Endothelial cell of umbilical vein (primary cell): ENCODE measurements around the gene TTC9B. TPM values are rescaled to one million over a fixed set of nuclear protein-coding genes. Genes with fewer than 3 reads are reported as not detected.

Source experiments
- BruUV-seq: library from RNA; stranded (reverse); fragments of 400-500 nt; replicated peaks from 2 replicates; lab custom pipeline; 2021; lab: Mats Ljungman, UMichigan
- CTCF ChIA-PET: fragments of 300-600, 350-600 bp; sonication (Branson Sonifier 250); formaldehyde crosslinking; loops from one replicate; lab custom pipeline; 2021; ENCODE audit warnings: antibody characterized with exemption, inconsistent platforms; lab: Charles Lee
- POLR2A ChIA-PET: fragments of 300-600, 350-600 bp; sonication (Branson Sonifier 250); formaldehyde crosslinking; loops from one replicate; lab custom pipeline; 2021; ENCODE audit warnings: antibody characterized with exemption, inconsistent platforms; lab: Charles Lee
- DNase-seq: peaks from one replicate; pipeline ENCODE4 v3.0.0-alpha.2; 2011; ENCODE audit warnings: low read depth, low spot score
- FAIRE-seq: peaks from 2 replicates; lab custom pipeline; 2011; peaks lifted over from hg19 to GRCh38; lab: Jason Lieb, UNC
- H2AFZ ChIP-seq: 2 replicates; pipeline ENCODE4 v1.6.0; 2012; ENCODE audit warnings: low read depth, low read length, control low read depth, inconsistent platforms
- H3K27ac ChIP-seq: 2 replicates; pipeline ENCODE4 v1.5.1; 2011; ENCODE audit warnings: low read depth, mild to moderate bottlenecking, control low read depth, low read length, moderate library complexity; ENCODE audit not compliant: insufficient read depth
- H3K27me3 ChIP-seq, 2 experiments: 2 replicates each; pipeline versions ENCODE4 v1.6.0 to v1.6.1; 2011; ENCODE audit warnings: low read length in 2 of 2, mixed read lengths in 1 of 2; ENCODE audit not compliant: control insufficient read depth in 2 of 2, insufficient read depth in 2 of 2
- H3K36me3 ChIP-seq, 2 experiments: 2 replicates in 1 of 2; 3 replicates in 1 of 2; pipeline ENCODE4 v1.5.1; 2011; ENCODE audit warnings: low read length in 2 of 2, mild to moderate bottlenecking in 1 of 2, moderate library complexity in 1 of 2; ENCODE audit not compliant: control insufficient read depth in 2 of 2, insufficient read depth in 2 of 2; ENCODE audit errors: extremely low read depth in 1 of 2
- H3K4me1 ChIP-seq: 3 replicates; pipeline ENCODE4 v1.5.1; 2011; ENCODE audit warnings: mild to moderate bottlenecking, low read length; ENCODE audit not compliant: control insufficient read depth, insufficient read depth; ENCODE audit errors: extremely low read depth
- H3K4me2 ChIP-seq: 2 replicates; pipeline ENCODE4 v1.6.1; 2011; ENCODE audit warnings: low read length, control low read depth, mixed read lengths; ENCODE audit not compliant: insufficient read depth
- H3K4me3 ChIP-seq, 3 experiments: fragments of 200-600 bp in 1 of 3; sonication (generic), shearing (Covaris generic) in 1 of 3; replicated peaks in 1 of 3; 2 replicates each; pipeline ENCODE4 v1.5.1; 2011 to 2016; ENCODE audit warnings: control low read depth in 3 of 3, low read length in 3 of 3, mild to moderate bottlenecking in 2 of 3, inconsistent platforms in 1 of 3, low read depth in 1 of 3, moderate library complexity in 1 of 3; ENCODE audit not compliant: insufficient read depth in 1 of 3
- H3K79me2 ChIP-seq: 2 replicates; pipeline ENCODE4 v1.6.0; 2012; ENCODE audit warnings: low read length, inconsistent platforms; ENCODE audit not compliant: control insufficient read depth, insufficient read depth
- H3K9ac ChIP-seq: replicated peaks from 2 replicates; pipeline ENCODE3; 2011; ENCODE audit warnings: low read length, control low read depth; ENCODE audit not compliant: insufficient read depth; ENCODE audit errors: extremely low read depth
- H3K9me1 ChIP-seq: replicated peaks from 3 replicates; pipeline ENCODE4 v1.6.0; 2011; ENCODE audit warnings: mild to moderate bottlenecking, low read length; ENCODE audit not compliant: control insufficient read depth, insufficient read depth; ENCODE audit errors: extremely low read depth
- H3K9me3 ChIP-seq: replicated peaks from 2 replicates; pipeline ENCODE4 v1.5.1; 2012; ENCODE audit warnings: low read length, inconsistent platforms; ENCODE audit not compliant: control insufficient read depth, insufficient read depth
- H4K20me1 ChIP-seq: replicated peaks from 2 replicates; pipeline ENCODE3; 2011; ENCODE audit warnings: mild to moderate bottlenecking, low read length; ENCODE audit not compliant: control insufficient read depth, insufficient read depth; ENCODE audit errors: extremely low read depth
- EZH2 ChIP-seq: IDR thresholded peaks from 2 replicates; pipeline ENCODE4 v1.6.1; 2012; ENCODE audit warnings: borderline replicate concordance, low read depth, mild to moderate bottlenecking, moderate library complexity, low read length, inconsistent platforms; ENCODE audit not compliant: severe bottlenecking
- FOS ChIP-seq: IDR thresholded peaks from 2 replicates; pipeline ENCODE4 v1.6.1; 2011; ENCODE audit warnings: mild to moderate bottlenecking, low read length, moderate library complexity, borderline replicate concordance; ENCODE audit not compliant: insufficient read depth
- JUN ChIP-seq: IDR thresholded peaks from 2 replicates; pipeline ENCODE4 v1.6.1; 2011; ENCODE audit warnings: borderline replicate concordance, low read depth; ENCODE audit not compliant: insufficient read length, insufficient read depth
- MAX ChIP-seq: IDR thresholded peaks from 2 replicates; pipeline ENCODE4 v1.6.1; 2011; ENCODE audit not compliant: insufficient read depth, insufficient read length
- MYC ChIP-seq: IDR thresholded peaks from one replicate; pipeline ENCODE4 v1.6.1; 2011; ENCODE audit warnings: mild to moderate bottlenecking, low read depth, low read length
- POLR2A ChIP-seq: IDR thresholded peaks from 2 replicates; pipeline ENCODE4 v1.6.1; 2012; ENCODE audit warnings: low read depth, mild to moderate bottlenecking, control low read depth, low read length
- POLR2AphosphoS5 ChIP-seq: IDR thresholded peaks from 2 replicates; pipeline ENCODE4 v1.6.1; 2012; ENCODE audit warnings: low read depth, mild to moderate bottlenecking, control low read depth, low read length, moderate library complexity; ENCODE audit not compliant: insufficient read depth
- dilution Hi-C: fragments of 300-500 bp; cut with MboI; formaldehyde crosslinking; loops from one replicate; pipeline ENCODE4 v1.15.0; 2019; ENCODE audit warnings: low sequenced_read_pairs; ENCODE audit not compliant: extremely low pct_ligation_motif_present
- intact Hi-C: fragments of 100-400 bp; cut with micrococcal nuclease; formaldehyde crosslinking; loops from one replicate; pipeline ENCODE4 v1.10.0; 2022
- polyA plus RNA-seq, 4 experiments: library from polyadenylated mRNA; depleted of rRNA in 3 of 4; stranded (reverse) in 3 of 4; unstranded in 1 of 4; fragments of >200 nt; gene quantifications; 2 replicates each; pipeline versions ENCODE4 v1.2.1 to v1.2.3, GENCODE V29; 2011 to 2012; ENCODE audit warnings: missing spikeins in 1 of 4
- total RNA-seq: library from RNA; stranded (reverse); gene quantifications from 2 replicates; pipeline ENCODE4 v1.2.3, GENCODE V29; 2021

Gene TTC9B
- total and polyA plus RNA-seq, 2 donors (not counting 3 experiments of a cell fraction or from before 2014, with no cell fraction given), result not detected

GRCh38 chr19:40257096-40257517, 38.9 kb upstream of the TTC9B start:
- FAIRE-seq (no peak), DNase-seq (no peak)
- Histone ChIP-seq H3K27me3 (no peaks in the 10 kb centered on the region), H3K79me2 (peaks cover 24% of the 10 kb centered on the region), H3K4me1 (no peaks in the 10 kb centered on the region), H3K36me3 (peaks cover 12 to 24% of the 10 kb centered on the region in 2 experiments), H3K9ac (no peak overlapping the region), H2AFZ (no peak overlapping the region), H3K4me2 (no peak overlapping the region), H3K9me1 (no peaks in the 10 kb centered on the region), H3K4me3 (no peak overlapping the region), H3K27ac (no peak overlapping the region), H4K20me1 (peaks cover 3% of the 10 kb centered on the region), H3K9me3 (no peaks in the 10 kb centered on the region)
- CTCF ChIA-PET, result interaction anchor here (1.3 kb wide), 1 partner anchor 8 kb away, joined by 4 read pairs; no protein-coding TSS in a partner anchor
- intact Hi-C loops, result no loop called here
- dilution Hi-C loops, result no loop called here
- POLR2A ChIA-PET, result no interaction called here
- BruUV-seq, result no TSS peak
- TF ChIP-seq POLR2AphosphoS5, result no peak
- no peak for TF ChIP-seq POLR2A
- TF ChIP-seq FOS, result no peak
- TF ChIP-seq MAX, result no peak
- no peak for TF ChIP-seq JUN

- intact Hi-C loops (no loop called here), dilution Hi-C loops (no loop called here)
- Histone ChIP-seq H3K4me1 (no peaks in the 10 kb centered on the region), H3K79me2 (peaks cover 27% of the 10 kb centered on the region), H3K36me3 (peaks cover 12 to 24% of the 10 kb centered on the region in 2 experiments), H3K4me2 (no peak overlapping the region), H3K27me3 (no peaks in the 10 kb centered on the region), H4K20me1 (peaks cover 3% of the 10 kb centered on the region), H3K9ac (no peak overlapping the region), H3K27ac (no peak overlapping the region), H3K4me3 (no peak overlapping the region), H3K9me1 (no peaks in the 10 kb centered on the region), H2AFZ (no peak overlapping the region), H3K9me3 (no peaks in the 10 kb centered on the region)
- TF ChIP-seq JUN (no peak), EZH2 (no peak), POLR2AphosphoS5 (no peak), MYC (no peak)
- no TSS peak for BruUV-seq
- ChIA-PET CTCF (interaction anchor here (1.3 kb wide), 1 partner anchor 8 kb away, joined by 4 read pairs; no protein-coding TSS in a partner anchor), POLR2A (no interaction called here)
- DNase-seq (no peak), FAIRE-seq (no peak)
Measured at GRCh38 chr19:40256512-40256911, 38.3 kb upstream of the TTC9B start.
